ENCODE measurements around the gene ZNF892. TPM values are rescaled to one million over a fixed set of nuclear protein-coding genes. Genes with fewer than 3 reads are reported as not detected.

ZNF892 gene
- total and polyA plus RNA-seq, 2 of the 13 experiments (the other 11 are each of a cell fraction or from before 2014, with no cell fraction given), result not detected

DNA sequence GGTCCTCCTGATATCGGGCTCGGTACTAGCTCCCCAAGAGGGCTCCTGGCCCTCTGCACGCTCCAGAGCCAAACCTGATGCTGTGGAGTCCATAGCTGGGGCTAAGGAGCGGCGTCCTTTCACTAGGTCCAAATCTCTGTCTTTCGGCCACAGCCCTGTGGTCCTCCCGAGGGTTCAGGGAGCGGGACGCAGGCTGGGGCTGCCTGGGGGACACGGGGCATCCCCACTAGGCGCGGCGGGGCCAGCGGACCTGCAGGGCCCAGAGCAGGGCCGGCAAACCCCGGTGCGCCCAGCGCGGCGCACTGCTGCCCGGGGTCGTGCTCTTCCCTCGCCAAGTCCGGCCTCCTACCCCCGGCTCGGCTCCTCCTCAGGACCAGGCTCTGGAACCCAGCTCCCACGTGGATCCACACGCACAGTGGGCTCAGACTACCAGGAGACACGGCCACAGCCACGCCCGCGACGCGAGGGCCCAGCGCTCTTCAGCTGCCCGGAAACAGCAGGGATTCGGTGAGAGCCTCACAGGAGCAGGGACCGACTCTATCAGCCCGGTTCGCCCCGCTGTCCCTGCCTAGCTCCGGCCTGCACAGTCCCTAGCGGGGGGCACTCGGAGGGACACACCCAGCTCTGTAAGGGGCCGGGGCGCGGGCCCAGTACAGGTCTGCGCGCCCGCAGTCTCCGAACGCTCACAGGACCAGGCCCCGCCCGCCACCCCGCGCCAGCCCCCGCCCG is 48.3 kb upstream of the ZNF892 start (continued):
- TF ChIP-seq, protein P1, sequence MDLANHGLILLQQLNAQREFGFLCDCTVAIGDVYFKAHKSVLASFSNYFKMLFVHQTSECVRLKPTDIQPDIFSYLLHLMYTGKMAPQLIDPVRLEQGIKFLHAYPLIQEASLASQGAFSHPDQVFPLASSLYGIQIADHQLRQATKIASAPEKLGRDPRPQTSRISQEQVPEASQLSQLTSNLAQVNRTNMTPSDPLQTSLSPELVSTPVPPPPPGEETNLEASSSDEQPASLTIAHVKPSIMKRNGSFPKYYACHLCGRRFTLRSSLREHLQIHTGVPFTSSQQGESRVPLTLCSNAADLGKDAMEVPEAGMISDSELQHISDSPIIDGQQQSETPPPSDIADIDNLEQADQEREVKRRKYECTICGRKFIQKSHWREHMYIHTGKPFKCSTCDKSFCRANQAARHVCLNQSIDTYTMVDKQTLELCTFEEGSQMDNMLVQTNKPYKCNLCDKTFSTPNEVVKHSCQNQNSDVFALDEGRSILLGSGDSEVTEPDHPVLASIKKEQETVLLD (CRISPR knock-in tag; IDR thresholded peaks at IDR 0.05; ENCODE audit: low read depth), result peak; percentile 28; the same call in 1 of the 2 replicates
- TF ChIP-seq HNRNPH1 (optimal IDR thresholded peaks at IDR 0.05; ENCODE audit: low read depth, low read length) (peak; percentile 33), YY1 (IDR thresholded peaks at IDR 0.05; ENCODE audit: insufficient read depth, insufficient replicate concordance, low read depth, low read length) (no peak), ARNT2 (CRISPR knock-in tag; IDR thresholded peaks at IDR 0.05; ENCODE audit: low read depth) (no peak), ZNF615 (CRISPR knock-in tag; IDR thresholded peaks at IDR 0.05; ENCODE audit: borderline replicate concordance) (no peak), ZNF687 (CRISPR knock-in tag; IDR thresholded peaks at IDR 0.05) (peak; percentile 84), SP140L (CRISPR knock-in tag; IDR thresholded peaks at IDR 0.05; ENCODE audit: borderline replicate concordance) (no peak), ARID2 (CRISPR knock-in tag; IDR thresholded peaks at IDR 0.05; ENCODE audit: borderline replicate concordance) (0 out of 2 replicates have a peak, but pooled peaks have one; percentile 65), ZNF513 (CRISPR knock-in tag; conservative IDR thresholded peaks at IDR 0.05) (no peak), ZNF160 (CRISPR knock-in tag; IDR thresholded peaks at IDR 0.05) (0 out of 2 replicates have a peak, but pooled peaks have one; percentile 28), TIGD3 (CRISPR knock-in tag; IDR thresholded peaks at IDR 0.05; ENCODE audit: borderline replicate concordance) (no peak), ZSCAN22 (CRISPR knock-in tag; IDR thresholded peaks at IDR 0.05) (no peak), ATF4 (CRISPR knock-in tag; IDR thresholded peaks at IDR 0.05) (no peak)
